ENCODE results near the gene BIRC6.

The BIRC6 gene

DNA sequence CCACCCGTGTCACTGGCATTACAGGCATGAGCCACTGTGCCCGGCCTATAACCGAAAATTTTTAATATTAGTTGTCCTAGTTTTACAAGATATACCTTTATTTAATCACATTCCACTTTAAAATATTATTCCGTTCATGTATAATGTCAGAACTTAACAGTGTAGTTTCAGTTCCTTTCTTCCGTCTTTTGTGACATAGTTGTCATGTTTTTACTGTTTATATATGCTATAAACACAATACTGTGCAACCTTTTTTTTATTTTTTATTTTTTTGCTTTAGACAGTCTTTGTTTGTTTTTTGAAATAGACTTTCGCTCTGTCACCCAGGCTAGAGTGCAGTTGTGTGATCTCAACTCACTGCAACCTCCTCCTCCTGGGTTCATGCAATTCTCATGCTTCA, 141.5 kb downstream of the BIRC6 start:
- no peak overlapping the region for H3K27ac ChIP-seq
- ChIA-PET CTCF (no interaction called here), POLR2A (ENCODE audit: low non-redundant PET) (no interaction called here)
- DNase-seq (ENCODE audit: low spot score), result no peak
- TF ChIP-seq, protein P1, sequence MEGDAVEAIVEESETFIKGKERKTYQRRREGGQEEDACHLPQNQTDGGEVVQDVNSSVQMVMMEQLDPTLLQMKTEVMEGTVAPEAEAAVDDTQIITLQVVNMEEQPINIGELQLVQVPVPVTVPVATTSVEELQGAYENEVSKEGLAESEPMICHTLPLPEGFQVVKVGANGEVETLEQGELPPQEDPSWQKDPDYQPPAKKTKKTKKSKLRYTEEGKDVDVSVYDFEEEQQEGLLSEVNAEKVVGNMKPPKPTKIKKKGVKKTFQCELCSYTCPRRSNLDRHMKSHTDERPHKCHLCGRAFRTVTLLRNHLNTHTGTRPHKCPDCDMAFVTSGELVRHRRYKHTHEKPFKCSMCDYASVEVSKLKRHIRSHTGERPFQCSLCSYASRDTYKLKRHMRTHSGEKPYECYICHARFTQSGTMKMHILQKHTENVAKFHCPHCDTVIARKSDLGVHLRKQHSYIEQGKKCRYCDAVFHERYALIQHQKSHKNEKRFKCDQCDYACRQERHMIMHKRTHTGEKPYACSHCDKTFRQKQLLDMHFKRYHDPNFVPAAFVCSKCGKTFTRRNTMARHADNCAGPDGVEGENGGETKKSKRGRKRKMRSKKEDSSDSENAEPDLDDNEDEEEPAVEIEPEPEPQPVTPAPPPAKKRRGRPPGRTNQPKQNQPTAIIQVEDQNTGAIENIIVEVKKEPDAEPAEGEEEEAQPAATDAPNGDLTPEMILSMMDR (conservative IDR thresholded peaks at IDR 0.05; ENCODE audit: low read depth), result no peak

DNA sequence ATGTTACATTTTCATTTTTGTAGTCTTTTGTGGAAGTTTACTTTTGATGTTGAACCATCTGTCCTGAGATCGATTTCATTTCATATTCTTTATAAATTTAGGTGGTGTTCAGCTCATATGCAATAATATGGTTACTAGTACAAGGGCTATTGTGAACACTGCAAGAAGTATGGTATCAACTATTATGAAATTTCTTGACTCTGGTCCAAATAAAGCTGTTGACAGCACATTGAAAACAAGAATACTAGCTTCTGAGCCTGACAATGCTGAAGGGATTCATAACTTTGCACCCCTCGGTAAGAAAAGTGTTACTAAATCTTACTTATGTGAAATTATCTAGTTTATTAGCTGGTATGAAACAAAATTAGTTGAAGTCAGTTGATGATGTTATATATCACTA, 146.1 kb downstream of the BIRC6 start:
- ChIA-PET POLR2A (ENCODE audit: low non-redundant PET) (no interaction called here), CTCF (interaction anchor here (0.8 kb wide), 1 partner anchor 17 kb away, joined by 3 read pairs; no protein-coding TSS in a partner anchor)
- H3K27ac ChIP-seq, result no peak overlapping the region
- TF ChIP-seq, protein P1 (conservative IDR thresholded peaks at IDR 0.05; ENCODE audit: low read depth), result no peak
- no peak for DNase-seq (ENCODE audit: low spot score)

DNA sequence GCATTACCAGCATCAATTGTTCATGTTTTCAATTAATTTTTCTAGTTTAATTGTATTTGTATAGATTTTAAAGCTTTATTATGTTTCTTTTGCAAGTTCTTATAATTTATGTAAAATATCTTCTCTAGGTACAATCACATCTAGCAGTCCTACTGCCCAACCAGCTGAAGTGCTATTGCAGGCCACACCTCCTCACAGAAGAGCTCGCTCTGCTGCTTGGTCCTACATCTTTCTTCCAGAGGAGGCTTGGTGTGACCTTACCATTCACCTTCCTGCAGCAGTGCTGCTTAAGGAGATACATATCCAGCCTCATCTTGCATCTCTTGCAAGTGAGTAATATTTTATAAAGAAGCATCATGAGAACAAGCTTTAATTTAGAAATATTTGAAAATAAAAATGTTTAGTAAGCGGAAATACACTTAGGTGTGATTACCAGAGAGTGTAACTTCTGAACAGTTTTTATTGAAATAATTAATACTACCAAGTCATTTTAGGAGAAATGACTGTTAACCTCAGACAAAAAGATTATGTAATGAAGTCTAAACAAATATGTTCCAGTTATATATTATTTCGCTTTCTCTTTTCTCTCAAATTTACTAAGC, 148.2 kb downstream of the BIRC6 start:
- CTCF ChIA-PET, result interaction anchor here (0.6 kb wide), 1 partner anchor 1617 kb away, joined by 3 read pairs; no protein-coding TSS in a partner anchor
- no peak for DNase-seq (ENCODE audit: low spot score)
- POLR2A ChIA-PET (ENCODE audit: low non-redundant PET), result no interaction called here
- TF ChIP-seq, protein P1 (conservative IDR thresholded peaks at IDR 0.05; ENCODE audit: low read depth), result no peak
- no peak overlapping the region for H3K27ac ChIP-seq

DNA sequence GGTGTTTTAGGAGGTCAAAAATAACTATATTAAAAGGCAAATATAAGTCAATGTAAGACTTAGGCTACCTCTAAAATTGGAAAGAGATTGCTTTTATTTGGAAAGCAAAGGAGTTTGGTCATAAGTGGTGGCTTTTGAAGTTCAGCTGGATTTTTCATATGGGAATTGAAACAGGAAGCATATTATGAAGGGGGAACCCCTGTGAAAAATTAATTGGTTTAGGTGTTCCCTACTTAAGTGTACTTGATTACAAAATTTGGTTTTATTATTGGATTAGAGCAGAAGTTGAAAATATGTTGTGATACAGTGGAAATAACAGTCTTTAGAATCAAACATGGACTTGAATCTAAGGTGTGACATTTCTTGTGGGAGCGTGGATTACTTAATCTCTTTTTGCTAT, 149.6 kb downstream of the BIRC6 start:
- TF ChIP-seq, protein P1 (conservative IDR thresholded peaks at IDR 0.05; ENCODE audit: low read depth), result no peak
- ChIA-PET CTCF (interaction anchor here (0.6 kb wide), 1 partner anchor 320 kb away, joined by 4 read pairs; no protein-coding TSS in a partner anchor), POLR2A (ENCODE audit: low non-redundant PET) (no interaction called here)
- DNase-seq (ENCODE audit: low spot score), result no peak
- no peak overlapping the region for H3K27ac ChIP-seq

DNA sequence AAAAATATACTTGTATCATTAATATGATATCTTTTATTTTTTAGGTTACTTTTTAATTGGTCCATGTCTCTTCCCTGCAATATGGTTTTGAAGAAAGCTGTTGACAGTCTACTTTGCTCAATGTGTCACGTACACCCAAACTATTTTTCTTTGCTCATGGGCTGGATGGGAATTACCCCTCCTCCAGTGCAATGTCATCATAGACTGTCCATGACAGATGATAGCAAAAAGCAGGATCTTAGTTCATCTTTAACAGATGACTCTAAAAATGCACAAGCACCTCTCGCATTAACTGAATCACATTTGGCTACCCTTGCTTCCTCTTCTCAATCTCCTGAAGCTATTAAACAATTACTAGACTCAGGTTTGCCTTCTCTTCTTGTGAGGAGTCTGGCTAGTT, 158.1 kb downstream of the BIRC6 start:
- no peak overlapping the region for H3K27ac ChIP-seq
- DNase-seq (ENCODE audit: low spot score), result no peak
- CTCF ChIA-PET, result no interaction called here
- POLR2A ChIA-PET (ENCODE audit: low non-redundant PET), result no interaction called here
- TF ChIP-seq, protein P1 (conservative IDR thresholded peaks at IDR 0.05; ENCODE audit: low read depth), result no peak

DNA sequence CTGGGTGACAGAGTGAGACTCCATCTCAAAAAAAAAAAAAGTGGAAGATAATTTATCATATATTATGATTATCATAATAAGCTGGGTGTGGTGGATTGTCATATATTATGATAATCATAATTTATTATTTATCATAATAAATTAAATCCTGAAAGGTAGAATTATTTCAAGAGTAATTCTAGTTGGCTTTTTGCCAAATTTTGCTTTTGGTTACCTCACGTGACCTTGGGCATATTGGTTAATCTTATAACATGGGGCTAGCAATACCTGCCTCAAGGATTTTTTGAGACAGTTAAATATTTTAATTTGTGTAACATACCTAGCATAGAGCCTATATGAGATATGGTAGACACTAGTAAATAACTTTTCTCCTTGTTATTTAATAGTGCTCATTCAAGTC, 159.7 kb downstream of the BIRC6 start:
- no peak overlapping the region for H3K27ac ChIP-seq
- TF ChIP-seq, protein P1 (conservative IDR thresholded peaks at IDR 0.05; ENCODE audit: low read depth), result no peak
- ChIA-PET CTCF (no interaction called here), POLR2A (ENCODE audit: low non-redundant PET) (no interaction called here)
- no peak for DNase-seq (ENCODE audit: low spot score)
